ENCODE measurements around the gene PGAM2.

PGAM2 gene

GRCh38 chr7:44098092-44099068, 33.0 kb upstream of the PGAM2 start:
- TF ChIP-seq TAF1 (IDR thresholded peaks at IDR 0.05; ENCODE audit: borderline replicate concordance, insufficient read depth, low read length) (no peak), REST (IDR thresholded peaks at IDR 0.05; ENCODE audit: insufficient read depth in 1 of 2, low read depth in 2 of 2, low read length in 2 of 2) (no peak), POLR2AphosphoS5 (IDR thresholded peaks at IDR 0.05; ENCODE audit: low read depth, low read length) (no peak), SIN3A (IDR thresholded peaks at IDR 0.05; ENCODE audit: borderline replicate concordance, insufficient read depth, low read length) (no peak), FOXP2 (optimal IDR thresholded peaks at IDR 0.05; ENCODE audit: borderline replicate concordance, extremely low read depth, extremely low read length, insufficient read depth) (no peak)

GRCh38 chr7:44097064-44097932, 31.9 kb upstream of the PGAM2 start:
- no peak for TF ChIP-seq SIN3A (IDR thresholded peaks at IDR 0.05; ENCODE audit: borderline replicate concordance, insufficient read depth, low read length)
- TF ChIP-seq POLR2AphosphoS5 (IDR thresholded peaks at IDR 0.05; ENCODE audit: low read depth, low read length): no peak
- no peak for TF ChIP-seq TAF1 (IDR thresholded peaks at IDR 0.05; ENCODE audit: borderline replicate concordance, insufficient read depth, low read length)
- TF ChIP-seq REST (IDR thresholded peaks at IDR 0.05; ENCODE audit: insufficient read depth in 1 of 2, low read depth in 2 of 2, low read length in 2 of 2): no peak
- no peak for TF ChIP-seq FOXP2 (optimal IDR thresholded peaks at IDR 0.05; ENCODE audit: borderline replicate concordance, extremely low read depth, extremely low read length, insufficient read depth)

- TF ChIP-seq TAF1 (IDR thresholded peaks at IDR 0.05; ENCODE audit: borderline replicate concordance, insufficient read depth, low read length) (no peak), REST (IDR thresholded peaks at IDR 0.05; ENCODE audit: insufficient read depth in 1 of 2, low read depth in 2 of 2, low read length in 2 of 2) (no peak), POLR2AphosphoS5 (IDR thresholded peaks at IDR 0.05; ENCODE audit: low read depth, low read length) (no peak), FOXP2 (optimal IDR thresholded peaks at IDR 0.05; ENCODE audit: borderline replicate concordance, extremely low read depth, extremely low read length, insufficient read depth) (no peak), SIN3A (IDR thresholded peaks at IDR 0.05; ENCODE audit: borderline replicate concordance, insufficient read depth, low read length) (no peak)
These were observed 31.0 kb upstream of the PGAM2 start for GRCh38 chr7:44096326-44096881.

GRCh38 chr7:44095781-44096180, 30.4 kb upstream of the PGAM2 start:
- TF ChIP-seq POLR2AphosphoS5 (IDR thresholded peaks at IDR 0.05; ENCODE audit: low read depth, low read length) (no peak), TAF1 (IDR thresholded peaks at IDR 0.05; ENCODE audit: borderline replicate concordance, insufficient read depth, low read length) (no peak), REST (IDR thresholded peaks at IDR 0.05; ENCODE audit: insufficient read depth in 1 of 2, low read depth in 2 of 2, low read length in 2 of 2) (no peak), SIN3A (IDR thresholded peaks at IDR 0.05; ENCODE audit: borderline replicate concordance, insufficient read depth, low read length) (no peak), FOXP2 (optimal IDR thresholded peaks at IDR 0.05; ENCODE audit: borderline replicate concordance, extremely low read depth, extremely low read length, insufficient read depth) (no peak)

Measured in PFSK-1 (cell line).